ENCODE measurements around the gene NLRC5.
"Not testable (repeated sequence)": the region's sequence is repeated elsewhere in the genome, so short reads cannot be mapped to it uniquely, and the experiment has no call there.

NLRC5 gene

GRCh38 chr16:57001026-57001679, 11.8 kb downstream of the NLRC5 start:
- DNase-seq = no peak

- DNase-seq = no peak
Measured at GRCh38 chr16:57003439-57004386, 14.4 kb downstream of the NLRC5 start.

GRCh38 chr16:57004387-57005250, 15.3 kb downstream of the NLRC5 start:
- no peak for DNase-seq

GRCh38 chr16:57005597-57005996, 16.2 kb downstream of the NLRC5 start:
- not testable (repeated sequence) for DNase-seq

GRCh38 chr16:57007050-57007449, 17.7 kb downstream of the NLRC5 start:
- no peak for DNase-seq

GRCh38 chr16:57007530-57007929, 18.2 kb downstream of the NLRC5 start:
- no peak for DNase-seq

- DNase-seq = no peak
Measured at GRCh38 chr16:57008440-57008839, 19.1 kb downstream of the NLRC5 start.

- DNase-seq = no peak
Measured at GRCh38 chr16:57009643-57010170, 20.4 kb downstream of the NLRC5 start.

GRCh38 chr16:57012353-57012752, 23.0 kb downstream of the NLRC5 start:
- DNase-seq = no peak

- no peak for DNase-seq
Measured at GRCh38 chr16:57013229-57013628, 23.9 kb downstream of the NLRC5 start.

GRCh38 chr16:57013902-57014301, 24.5 kb downstream of the NLRC5 start:
- no peak for DNase-seq

- no peak for DNase-seq
Measured at GRCh38 chr16:57016301-57016700, 26.9 kb downstream of the NLRC5 start.

- DNase-seq = no peak
Measured at GRCh38 chr16:57016831-57017230, 27.5 kb downstream of the NLRC5 start.

- no peak for DNase-seq
Measured at GRCh38 chr16:57017251-57017650, 27.9 kb downstream of the NLRC5 start.

GRCh38 chr16:57019746-57020145, 30.4 kb downstream of the NLRC5 start:
- DNase-seq = no peak

- no peak for DNase-seq
Measured at GRCh38 chr16:57020651-57021050, 31.3 kb downstream of the NLRC5 start.

- DNase-seq = no peak
Measured at GRCh38 chr16:57021757-57022156, 32.4 kb downstream of the NLRC5 start.

- no peak for DNase-seq
Measured at GRCh38 chr16:57022445-57022844, 33.1 kb downstream of the NLRC5 start.

GRCh38 chr16:57023541-57024249, 34.3 kb downstream of the NLRC5 start:
- no peak for DNase-seq

- no peak for DNase-seq
Measured at GRCh38 chr16:57024894-57025680, 35.7 kb downstream of the NLRC5 start.

Measured in GDM1 (cell line).